RCC 7860 (cell line): Measurements from ENCODE around the gene SH3RF3.

Experiments
- DNase-seq: peaks from one replicate; pipeline ENCODE4 v3.0.0-alpha.2; 2015; ENCODE audit warnings: low spot score
- FAIRE-seq: peaks from 2 replicates; lab custom pipeline; 2012; peaks lifted over from hg19 to GRCh38; lab: Jason Lieb, UNC

Gene SH3RF3

GRCh38 chr2:109128616-109129355 is at the start of gene SH3RF3:
Gene SH3RF3, plus strand, starts transcription at chr2:109129205.
- FAIRE-seq (no peak), DNase-seq (no peak)

DNA sequence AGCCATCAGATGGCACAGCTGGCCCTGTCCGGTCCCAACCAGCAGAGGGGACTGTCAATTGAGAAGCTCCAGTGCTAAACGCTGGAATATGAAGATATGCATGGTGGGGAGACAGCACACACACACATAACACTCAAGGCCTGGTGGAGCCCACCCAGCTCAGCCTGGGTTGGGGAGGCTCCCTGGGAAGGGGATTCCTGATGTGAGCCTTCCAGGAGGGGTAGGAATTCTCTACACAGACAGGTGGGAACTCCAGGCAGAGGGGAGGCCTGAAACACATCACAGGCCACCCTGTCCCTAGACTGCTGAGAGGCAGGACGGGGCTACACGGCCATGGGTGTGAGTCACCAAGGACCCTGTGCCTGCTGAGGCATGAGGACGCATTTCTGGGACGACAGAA is 49.4 kb upstream of the SH3RF3 start:
- FAIRE-seq (no peak), DNase-seq (no peak)

DNA sequence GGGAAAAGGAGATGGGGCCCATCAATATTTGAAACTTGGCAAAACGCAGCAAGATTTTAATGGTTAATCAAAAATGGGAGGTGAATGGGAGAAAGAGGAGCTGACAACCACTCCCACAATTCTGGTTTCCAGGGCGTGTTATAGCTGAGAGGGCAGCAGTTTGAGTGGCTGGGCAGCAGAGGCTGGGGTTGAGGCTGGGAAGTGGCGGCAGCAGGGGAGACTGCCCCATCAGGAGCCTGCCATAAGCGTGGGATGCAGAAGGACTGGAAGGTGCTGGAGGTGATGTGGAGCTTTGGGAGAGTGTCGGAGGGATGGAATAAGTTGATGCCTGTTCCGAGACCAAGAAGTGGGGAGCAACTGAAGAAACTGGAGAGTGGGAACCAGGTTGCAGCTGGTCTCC is 48.9 kb upstream of the SH3RF3 start:
- FAIRE-seq (no peak), DNase-seq (no peak)

DNA sequence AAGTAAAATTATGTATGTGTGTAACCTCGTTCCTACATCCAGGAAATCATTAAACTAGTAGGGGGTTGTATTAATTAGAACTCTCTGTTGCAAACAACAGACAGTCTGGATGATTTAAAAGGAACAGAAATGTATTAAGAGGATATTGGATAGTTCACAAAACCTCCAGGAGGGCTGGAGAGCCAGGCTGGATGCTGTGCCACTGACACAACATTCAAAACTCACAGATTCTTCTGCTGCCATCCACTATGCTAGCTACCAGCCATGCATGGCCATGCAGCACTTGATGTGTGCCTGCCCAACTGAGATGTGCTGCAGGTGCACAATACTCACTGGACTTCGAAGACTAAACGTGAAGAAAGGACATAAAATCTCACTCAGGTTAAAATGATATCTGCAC is 48.2 kb upstream of the SH3RF3 start:
- FAIRE-seq (no peak), DNase-seq (no peak)

- FAIRE-seq (no peak), DNase-seq (no peak)
Observed at GRCh38 chr2:109081374-109081773, 47.6 kb upstream of the SH3RF3 start.

DNA sequence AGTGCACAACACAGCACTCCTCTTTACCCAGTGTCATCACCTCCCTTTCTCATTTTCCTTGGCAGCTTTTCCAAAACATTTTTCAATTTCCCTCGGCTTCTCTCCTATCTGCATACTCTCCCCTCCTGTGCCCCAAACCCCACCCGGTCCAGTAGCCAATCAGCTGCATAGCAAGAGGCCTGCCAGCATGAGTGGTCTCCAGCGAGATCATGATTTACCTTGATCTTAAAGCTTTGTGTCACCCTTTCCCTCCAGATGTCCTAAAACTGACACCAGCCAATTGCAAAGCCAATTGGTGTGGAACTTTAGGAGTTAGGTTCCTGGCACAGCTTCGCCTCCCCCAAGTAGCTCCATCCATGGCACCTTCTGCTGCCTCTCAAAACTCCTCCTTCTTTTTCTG is 45.2 kb upstream of the SH3RF3 start:
- no peak for FAIRE-seq

GRCh38 chr2:109084341-109084740 is 44.7 kb upstream of the SH3RF3 start:
- no peak for DNase-seq
- no peak for FAIRE-seq

More for the DNA sequence above, 45.2 kb upstream of the SH3RF3 start:
- no peak for DNase-seq

- FAIRE-seq, result no peak
Observed at GRCh38 chr2:109085912-109086742, 42.9 kb upstream of the SH3RF3 start.

GRCh38 chr2:109086743-109087020 is 42.3 kb upstream of the SH3RF3 start:
- DNase-seq (no peak), FAIRE-seq (no peak)

More at GRCh38 chr2:109085912-109086742, 42.9 kb upstream of the SH3RF3 start:
- DNase-seq, result no peak

GRCh38 chr2:109087055-109087663 is 41.8 kb upstream of the SH3RF3 start:
- FAIRE-seq (no peak), DNase-seq (no peak)

GRCh38 chr2:109089602-109090300 is 39.3 kb upstream of the SH3RF3 start:
- no peak for DNase-seq
- no peak for FAIRE-seq

DNA sequence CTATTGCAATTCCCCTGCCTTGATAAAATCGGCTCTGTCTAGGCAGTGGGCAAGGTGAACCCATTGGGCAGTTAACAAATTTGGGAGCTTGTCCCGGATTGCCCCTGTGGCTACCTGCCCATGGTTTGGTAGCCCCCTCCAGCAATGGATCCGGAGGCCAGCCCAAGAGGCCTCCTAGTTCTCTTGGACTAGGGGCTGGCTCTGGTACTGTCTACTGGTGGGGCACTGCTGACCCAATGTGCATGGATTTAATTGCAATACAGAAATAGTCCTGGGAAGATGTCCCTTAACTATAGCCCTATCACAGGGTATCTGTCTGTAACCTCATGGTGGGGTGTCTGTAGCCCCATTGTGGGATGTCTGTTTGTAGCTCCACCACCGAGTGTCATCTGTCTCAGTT is 37.5 kb upstream of the SH3RF3 start:
- FAIRE-seq (no peak), DNase-seq (no peak)

- DNase-seq, result no peak
Observed at GRCh38 chr2:109094144-109094543, 34.9 kb upstream of the SH3RF3 start.

GRCh38 chr2:109098251-109098920 is 30.6 kb upstream of the SH3RF3 start:
- FAIRE-seq (no peak), DNase-seq (no peak)

More at GRCh38 chr2:109094144-109094543, 34.9 kb upstream of the SH3RF3 start:
- FAIRE-seq, result no peak

GRCh38 chr2:109098921-109099273 is 30.1 kb upstream of the SH3RF3 start:
- DNase-seq (no peak), FAIRE-seq (no peak)

DNA sequence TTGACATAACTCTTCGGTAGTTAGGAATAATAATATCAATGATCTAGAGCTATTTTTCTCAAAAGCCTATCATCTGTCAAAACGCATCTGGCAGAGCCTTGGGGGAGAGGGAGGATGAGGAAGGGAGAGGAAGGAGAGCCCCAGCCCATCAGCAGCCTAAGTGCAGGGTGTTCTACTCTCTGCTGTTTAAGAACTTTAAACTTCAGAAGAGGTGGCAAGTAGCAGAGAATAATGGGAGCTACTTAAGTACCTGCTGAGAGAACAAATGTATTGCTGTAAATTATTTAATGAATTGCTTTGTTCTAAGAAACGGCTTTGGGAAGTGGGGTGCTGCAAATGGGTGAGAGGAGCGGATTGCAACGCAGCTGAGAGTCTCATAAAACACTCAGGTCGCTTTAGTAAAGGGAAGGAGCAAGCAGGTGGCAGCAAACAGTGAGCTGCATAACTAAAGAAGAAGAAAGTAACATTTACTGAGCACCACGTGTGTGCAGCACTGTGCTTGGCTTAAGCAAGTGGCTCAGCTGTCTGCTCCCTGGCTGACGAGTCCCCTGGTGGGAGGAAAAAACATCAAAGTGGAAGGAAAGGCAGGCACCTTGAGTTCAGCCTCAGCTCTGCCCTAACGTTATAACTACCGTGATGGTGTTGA is 26.3 kb upstream of the SH3RF3 start:
- DNase-seq, result no peak
- no peak for FAIRE-seq

- FAIRE-seq (no peak), DNase-seq (no peak)
Observed at GRCh38 chr2:109105113-109105512, 23.9 kb upstream of the SH3RF3 start.

GRCh38 chr2:109108740-109109139 is 20.3 kb upstream of the SH3RF3 start:
- no peak for FAIRE-seq
- DNase-seq, result no peak

- DNase-seq, result no peak
- FAIRE-seq, result no peak
Observed at GRCh38 chr2:109109342-109109741, 19.7 kb upstream of the SH3RF3 start.

DNA sequence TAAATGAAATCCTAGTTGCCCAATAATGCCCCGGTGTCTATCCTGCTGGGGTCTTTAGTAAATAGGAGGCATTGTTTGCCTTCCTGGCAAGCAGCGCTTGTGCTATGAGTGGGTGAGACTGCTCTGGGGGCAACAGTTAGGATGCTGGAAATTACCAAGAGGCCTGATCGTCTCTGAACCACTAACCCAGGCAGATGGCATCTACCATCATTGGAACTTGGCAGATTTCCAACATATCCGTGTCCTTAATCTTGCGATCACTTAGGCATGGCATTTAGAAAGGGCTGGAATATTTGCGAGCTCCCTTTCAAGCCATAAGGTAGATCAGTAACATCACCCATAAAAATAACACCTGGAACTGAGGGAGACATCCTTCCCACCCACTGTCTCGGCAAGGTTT is 18.8 kb upstream of the SH3RF3 start:
- FAIRE-seq (no peak), DNase-seq (no peak)
